GM10266 (cell line): ENCODE results near the gene NIN.
A peak's percentile ranks its signal among the peaks of the same experiment; 100 is the strongest.

Experiments used
- DNase-seq: peaks from one replicate; pipeline ENCODE4 v3.0.0; 2012; ENCODE audit errors: extremely low spot score
- TF ChIP-seq, protein P1 (sequence below): IDR thresholded peaks from 2 replicates; pipeline ENCODE4 v1.5.1; 2012; ENCODE audit warnings: mild to moderate bottlenecking, low read depth; ENCODE audit not compliant: control insufficient read depth, insufficient read depth; ENCODE audit errors: missing control alignments

The NIN gene

DNA sequence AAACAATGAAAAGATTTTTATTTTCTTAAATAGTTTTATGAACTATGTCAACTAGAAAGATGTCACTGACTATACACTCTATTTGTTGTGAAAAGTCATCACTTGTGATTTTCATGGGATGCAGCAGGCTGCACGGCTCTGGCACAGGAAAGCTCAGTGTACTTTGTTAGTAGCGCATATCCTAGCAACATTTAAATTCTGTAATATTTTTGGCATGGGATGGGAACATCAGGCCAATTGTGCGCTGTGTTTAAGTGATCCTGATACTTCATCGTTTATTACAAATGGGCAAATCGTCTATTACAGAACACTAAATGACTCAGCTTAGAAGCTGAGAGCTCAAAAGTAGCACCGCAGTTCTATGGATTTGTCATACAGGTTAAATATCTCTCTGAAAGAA lies 102.1 kb downstream of the NIN start:
- DNase-seq, result no peak
- TF ChIP-seq, protein P1, sequence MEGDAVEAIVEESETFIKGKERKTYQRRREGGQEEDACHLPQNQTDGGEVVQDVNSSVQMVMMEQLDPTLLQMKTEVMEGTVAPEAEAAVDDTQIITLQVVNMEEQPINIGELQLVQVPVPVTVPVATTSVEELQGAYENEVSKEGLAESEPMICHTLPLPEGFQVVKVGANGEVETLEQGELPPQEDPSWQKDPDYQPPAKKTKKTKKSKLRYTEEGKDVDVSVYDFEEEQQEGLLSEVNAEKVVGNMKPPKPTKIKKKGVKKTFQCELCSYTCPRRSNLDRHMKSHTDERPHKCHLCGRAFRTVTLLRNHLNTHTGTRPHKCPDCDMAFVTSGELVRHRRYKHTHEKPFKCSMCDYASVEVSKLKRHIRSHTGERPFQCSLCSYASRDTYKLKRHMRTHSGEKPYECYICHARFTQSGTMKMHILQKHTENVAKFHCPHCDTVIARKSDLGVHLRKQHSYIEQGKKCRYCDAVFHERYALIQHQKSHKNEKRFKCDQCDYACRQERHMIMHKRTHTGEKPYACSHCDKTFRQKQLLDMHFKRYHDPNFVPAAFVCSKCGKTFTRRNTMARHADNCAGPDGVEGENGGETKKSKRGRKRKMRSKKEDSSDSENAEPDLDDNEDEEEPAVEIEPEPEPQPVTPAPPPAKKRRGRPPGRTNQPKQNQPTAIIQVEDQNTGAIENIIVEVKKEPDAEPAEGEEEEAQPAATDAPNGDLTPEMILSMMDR, result no peak

DNA sequence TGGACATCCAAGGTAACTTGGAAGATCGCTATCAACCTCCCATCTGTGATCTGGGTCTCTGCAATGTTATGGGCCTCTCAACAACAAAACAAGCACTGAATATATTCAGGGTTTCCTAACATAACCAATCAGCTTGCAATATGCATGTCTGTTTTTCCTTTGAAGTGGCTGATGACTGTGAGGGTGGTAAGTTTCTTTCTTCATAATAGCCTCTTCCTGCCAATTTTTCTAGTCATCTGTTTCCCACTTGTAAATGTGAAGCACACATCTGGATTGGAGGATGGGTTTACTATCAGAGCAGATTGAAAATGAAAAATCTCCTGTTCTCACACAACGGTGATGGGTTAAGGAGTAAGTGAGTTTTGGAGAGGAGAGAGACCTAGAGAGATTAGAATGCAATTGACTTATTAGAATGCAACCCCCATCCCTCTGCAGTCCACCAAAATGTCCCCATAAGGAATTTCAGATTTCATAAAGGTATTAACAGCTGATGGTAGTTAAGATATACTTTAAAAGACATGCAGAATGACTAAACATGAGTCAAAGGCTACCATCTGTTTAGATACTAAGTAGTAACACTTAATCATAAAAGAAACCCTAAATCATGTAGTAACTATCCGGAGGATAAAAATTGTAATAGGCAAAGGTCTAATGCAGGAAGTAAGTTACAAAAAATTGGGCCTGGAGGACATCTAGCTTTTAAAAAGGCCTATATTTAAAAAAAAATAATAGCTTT lies 104.4 kb downstream of the NIN start:
- TF ChIP-seq, protein P1, result no peak
- peak; percentile 34 for DNase-seq

DNA sequence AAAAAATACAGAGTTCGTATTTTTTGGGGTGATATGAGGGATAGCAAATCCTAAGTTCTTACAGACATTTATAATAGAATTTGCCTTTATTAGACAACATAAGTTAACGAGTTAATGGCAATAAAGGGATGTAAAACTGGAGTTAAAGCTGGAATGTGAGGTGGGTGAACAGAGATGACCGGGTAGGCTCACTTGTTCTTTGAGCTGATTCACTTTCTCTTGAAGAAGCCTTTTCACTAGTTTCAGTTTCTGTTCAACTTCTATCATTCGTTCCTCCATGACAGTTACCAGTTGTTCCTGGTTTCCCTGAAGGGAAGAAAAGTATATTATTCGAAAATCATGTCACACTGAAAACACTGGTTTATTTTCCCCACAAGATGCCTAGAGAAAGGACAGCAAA lies 105.2 kb downstream of the NIN start:
- TF ChIP-seq, protein P1, result no peak
- DNase-seq, result no peak

DNA sequence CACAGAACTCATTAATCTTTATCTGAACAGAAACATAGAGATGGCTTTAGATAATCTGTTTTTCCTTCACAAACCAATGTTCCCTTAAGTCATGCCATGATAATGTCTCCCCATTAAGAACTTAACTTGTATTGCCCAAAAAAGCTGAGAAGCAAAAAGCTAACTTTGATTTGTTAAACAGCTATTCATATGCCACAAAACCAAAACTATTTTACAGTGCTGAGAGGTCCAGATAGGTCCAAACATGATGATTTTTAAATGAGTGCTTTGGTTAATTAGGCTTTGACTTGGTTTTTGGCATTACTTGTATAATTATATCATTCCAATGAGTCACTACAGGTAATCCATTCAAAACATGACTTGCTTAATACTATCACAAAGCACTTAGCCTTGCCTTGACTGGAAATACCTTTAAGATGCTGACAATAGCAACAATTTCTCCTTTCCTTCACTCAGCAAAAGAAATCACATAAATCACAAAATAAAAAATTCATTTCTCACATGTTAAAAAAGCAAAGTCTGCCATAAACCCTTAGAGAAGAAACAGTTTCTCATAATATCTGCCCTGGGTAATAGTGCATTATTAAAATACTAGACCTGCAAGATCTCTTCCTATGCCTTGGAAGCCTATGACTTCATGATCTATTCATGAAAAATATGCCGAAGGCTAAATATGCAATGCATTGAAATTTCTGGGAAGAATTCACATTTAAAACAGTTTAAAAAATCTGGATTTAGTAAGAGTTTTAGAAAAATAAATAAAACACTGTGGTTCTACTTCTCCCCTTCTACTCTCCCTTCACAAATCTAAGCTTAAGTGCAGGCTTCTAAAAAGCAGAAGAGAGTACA lies 110.8 kb downstream of the NIN start:
- no peak for DNase-seq
- TF ChIP-seq, protein P1, result no peak

DNA sequence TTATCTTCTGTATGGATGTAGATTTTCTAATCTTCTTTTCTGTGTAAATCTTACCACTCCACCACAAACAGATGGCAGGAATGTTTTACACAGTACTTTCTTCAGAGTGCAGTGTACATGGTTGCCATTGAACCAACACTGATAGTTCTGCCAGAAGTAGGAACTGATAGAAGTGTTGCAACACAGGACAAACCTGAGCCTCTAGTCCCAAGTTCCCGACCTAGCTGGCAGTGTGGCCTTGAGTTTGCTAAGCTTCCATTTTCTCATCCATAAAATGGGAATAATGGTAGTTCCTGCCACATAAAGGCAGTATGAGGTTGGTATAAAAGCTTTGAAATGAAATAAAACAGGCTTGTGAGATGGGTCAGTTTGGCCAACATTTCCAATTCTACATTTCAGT lies 112.0 kb downstream of the NIN start:
- TF ChIP-seq, protein P1, result no peak
- DNase-seq, result no peak

DNA sequence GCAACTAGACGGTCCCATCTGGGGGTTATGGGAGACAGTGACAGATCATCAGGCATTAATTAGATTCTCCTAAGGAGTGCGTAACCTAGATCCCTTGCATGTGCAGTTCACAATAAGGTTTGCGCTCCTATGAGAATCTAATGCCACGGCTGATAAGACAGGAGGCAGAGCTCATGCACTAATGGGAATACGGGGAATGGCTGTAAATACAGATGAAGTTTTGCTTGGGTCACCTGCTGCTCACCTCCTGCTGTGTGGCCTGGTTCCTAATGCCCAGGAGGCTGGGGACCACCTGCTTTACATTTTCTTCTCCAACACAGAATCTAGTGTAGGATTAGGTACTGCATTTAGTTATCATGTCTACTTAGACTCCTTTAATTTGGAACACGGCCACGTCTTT lies 113.2 kb downstream of the NIN start:
- no peak for DNase-seq
- TF ChIP-seq, protein P1, result no peak

DNA sequence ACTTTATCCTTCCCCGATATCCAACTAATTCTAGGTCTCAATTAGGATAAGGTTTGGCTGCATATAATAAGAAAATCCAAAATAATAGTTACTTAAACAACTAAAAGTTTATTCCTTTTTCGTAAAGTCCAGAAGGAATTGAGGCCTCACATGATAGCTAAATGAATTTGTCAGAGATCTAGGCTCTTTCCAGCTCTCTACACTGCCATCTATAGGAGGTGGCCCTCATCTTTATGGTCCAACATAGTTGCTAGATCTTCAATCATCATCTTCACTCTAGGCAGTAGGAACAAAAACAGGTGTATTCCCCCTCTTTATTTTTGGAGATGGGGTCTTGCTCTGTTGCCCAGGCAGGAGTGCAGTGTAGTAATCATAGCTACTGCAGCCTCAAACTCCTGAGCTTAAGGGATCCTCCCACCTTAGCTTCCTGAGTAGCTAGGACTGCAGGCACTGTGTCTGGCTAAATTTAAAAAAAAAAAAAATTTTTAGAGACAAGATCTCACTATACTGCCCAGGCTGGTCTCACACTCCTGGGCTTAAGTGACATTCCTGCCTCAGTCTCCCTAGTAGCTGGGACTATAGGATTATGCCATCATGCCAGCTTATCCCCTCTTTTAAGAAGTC lies 116.4 kb downstream of the NIN start:
- peak; percentile 51 for DNase-seq
- TF ChIP-seq, protein P1, result peak; percentile 46
